ENCODE data around the gene AXIN2.
"Not testable (repeated sequence)": the region's sequence is repeated elsewhere in the genome, so short reads cannot be mapped to it uniquely, and the experiment has no call there.

AXIN2 gene

DNA sequence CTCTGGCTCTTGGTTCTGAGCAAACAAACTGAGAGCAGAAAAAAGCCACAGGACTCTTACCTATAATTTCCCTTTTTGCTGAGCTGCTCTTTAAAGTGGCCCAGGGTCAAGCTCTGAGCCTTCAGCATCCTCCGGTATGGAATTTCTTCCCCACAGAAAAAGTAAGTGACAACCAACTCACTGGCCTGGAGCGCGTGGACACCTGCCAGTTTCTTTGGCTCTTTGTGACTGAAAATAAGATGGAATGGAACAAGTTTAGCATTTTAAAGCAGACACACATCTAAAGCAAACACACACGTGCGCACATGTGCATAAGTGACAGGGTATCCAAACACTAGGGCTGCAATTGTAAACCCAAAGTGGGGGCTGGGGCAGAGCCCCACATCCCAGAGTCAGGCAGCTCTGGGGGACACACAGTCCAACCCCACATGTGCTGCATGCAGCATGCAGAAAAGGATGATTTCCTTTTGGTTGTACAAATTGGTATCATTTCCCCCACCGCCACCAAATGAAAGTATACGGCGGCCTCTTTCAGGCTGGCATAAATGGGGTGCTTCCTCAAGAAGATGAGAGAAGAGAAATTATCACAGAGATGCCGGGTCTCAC is 27.5 kb downstream of the AXIN2 start:
- DNase-seq = no peak

DNA sequence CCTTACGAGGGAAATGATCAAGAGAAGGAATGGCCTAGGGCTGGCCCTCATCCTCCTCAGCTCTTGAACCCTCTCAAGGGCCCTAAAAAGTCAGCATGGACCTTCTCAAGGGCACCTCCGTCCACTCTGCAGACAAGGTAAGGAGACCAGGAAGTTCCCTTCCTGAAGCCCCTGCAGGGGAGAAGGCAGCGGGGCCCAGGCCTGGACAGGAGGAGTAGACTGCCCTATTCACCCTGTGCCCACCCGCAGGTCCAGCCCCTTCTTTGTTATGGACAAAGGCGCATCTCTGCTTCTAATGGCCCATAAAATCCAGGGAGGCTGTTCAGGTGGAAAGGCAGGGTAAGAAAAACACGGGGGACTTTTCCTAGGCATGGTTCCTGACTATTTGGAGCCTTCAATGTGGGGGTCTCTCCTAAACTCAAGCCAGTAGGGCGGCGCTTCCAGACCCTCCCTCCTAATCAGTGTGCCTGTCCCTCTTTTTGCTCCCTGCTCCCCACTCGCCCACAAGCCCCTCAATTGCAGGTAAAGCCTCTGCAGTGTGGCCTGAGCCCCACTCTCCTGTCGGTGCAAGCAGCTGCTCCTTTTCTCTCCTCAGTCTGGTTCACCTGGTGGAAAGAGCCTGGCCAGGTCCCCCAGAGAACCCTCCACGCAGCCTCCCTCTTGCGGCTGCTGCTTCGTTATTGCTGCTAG is 28.2 kb downstream of the AXIN2 start:
- DNase-seq = no peak

DNA sequence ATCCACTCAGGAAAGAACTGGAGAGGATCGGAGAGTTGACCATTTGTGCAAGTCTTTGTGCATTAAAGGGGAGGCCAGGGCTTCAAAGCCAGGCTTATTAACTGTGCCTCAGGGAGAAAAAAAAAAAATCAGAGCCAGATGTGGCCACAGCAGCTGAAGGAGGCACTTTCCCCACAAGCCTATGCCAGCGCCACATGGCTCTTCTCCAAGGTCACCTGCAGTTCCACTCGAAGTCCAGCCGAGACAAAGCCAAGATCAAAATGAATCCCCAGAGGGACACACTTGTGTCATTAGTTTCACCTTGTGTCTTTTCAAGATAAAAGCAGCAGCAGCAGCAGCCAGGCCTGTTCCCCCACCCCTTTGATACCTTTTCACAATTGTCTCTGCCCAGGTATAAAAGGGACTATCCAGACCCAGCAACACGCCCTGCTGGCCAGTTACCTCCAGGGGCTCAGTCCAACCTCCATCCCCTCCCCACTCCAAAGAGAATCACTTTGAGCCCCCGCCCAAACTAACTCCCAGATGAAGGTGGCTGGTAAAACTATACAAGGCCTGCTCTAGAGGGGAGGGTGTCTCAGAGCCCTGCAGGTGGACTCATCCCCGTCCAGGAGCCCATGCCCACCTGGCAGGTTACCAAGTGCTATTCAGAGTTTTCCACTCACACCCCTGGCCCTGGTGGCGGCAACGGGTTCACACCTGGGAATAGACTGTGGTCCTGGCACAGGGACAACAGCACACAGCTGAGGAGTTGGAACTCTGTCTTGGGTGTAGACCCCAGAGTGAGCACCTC is 29.2 kb downstream of the AXIN2 start:
- DNase-seq = no peak

DNA sequence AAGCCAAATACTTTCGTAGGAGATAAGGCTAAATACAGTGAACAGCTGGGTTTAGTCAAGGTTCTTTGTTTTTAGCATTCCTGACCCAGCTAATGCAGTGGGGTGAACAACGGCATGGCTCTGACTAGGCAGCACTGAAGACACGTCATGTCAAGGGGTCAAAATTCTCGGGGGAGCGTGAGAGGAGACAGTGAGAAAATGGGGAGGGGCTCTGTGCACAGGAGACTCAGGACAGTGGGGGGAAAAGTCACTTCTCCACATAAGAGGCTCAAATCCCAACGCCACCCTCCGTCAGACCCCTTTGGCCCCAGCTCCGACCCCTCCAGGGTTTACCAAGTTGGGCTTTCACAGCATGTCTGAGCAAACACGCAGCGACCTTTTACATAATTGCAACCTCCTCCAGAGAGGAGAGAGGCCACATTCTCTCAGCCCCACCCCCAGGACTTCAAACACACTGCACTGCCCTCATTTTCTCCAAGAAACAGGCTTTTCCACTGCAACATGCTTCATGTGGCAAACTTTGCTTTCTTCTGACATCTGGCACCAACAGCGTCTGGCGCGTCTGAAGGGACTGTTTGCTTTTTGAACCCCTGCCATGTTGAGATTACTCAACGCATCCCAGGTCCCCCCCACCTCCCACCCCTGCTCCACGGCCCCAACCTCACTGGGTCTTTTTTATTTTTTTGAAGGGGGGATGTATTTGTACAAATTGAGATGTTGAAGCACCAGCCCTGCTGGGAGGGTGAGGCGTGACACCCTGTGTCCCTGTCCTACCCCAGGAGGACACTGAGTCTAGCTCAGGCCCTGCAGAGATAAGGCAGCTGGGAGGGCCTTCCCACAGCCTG is 30.0 kb downstream of the AXIN2 start:
- no peak for DNase-seq

DNA sequence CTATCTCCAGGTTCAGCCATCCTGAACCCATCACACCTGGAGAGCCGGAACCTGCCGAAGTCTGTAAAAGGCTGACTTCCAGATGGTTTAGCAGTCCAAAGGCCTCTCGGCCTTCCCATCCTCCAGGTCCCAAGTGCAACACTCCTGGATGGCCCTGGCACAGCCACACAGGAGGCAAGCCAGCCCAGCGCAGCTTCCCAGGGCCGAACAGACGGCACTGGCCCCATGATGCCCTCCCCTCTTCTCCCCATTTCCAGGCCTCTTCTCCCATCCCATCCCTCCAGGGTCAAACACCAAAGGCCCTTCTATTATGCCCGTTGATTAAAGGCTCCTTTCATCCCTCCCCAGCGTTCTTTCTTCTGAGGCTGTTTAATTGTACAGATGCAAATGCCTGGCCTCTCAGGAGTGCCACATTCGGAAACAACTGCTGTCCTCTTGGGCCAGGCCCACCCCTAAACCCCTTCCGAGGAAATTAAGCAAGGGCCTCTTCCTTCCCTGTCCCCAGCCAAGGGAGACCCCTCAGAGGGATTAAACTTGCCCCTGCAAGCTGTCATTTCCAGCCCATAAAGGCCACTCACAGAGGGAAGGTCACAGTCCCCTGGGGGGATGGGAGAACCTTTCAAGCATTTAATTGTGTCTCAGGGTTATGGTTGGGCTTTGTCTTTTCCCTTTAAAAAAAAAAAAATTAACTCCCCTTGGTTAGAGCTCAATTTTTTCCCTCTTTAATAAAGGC is 30.8 kb downstream of the AXIN2 start:
- DNase-seq = no peak

DNA sequence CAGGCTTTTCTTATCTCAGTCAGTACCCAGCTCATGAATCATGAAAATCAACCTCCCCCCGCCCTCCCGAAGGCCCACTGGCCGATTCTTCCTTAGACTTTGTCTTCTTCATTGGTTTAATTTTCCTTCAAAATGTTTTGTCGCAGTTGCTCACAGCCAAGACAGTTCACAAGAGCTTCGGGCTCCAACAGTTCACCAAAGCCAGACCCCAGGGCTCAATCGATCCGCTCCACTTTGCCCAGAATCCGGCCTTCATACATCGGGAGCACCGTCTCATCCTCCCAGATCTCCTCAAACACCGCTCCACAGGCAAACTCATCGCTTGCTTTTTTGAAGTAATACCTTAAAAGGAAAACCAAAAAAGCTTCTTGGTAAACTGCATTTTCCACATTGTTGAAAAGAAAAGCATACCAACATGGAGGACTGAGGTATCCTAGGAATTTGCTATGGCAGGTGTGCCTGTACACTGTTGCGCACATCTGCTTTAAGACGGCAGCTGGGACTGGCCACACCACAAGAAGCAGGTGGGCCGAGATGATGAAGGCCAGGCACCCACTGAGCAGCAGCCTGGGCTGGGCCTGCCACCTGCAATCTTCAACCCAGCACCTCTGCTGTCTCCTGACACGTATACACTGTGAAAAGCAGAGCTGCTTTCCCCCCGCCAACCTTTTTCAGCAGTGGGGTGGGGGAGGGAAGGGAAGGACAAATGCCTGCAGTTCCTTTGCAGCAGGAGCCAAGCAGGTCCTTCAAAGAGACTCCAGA is 31.5 kb downstream of the AXIN2 start:
- no peak for DNase-seq

DNA sequence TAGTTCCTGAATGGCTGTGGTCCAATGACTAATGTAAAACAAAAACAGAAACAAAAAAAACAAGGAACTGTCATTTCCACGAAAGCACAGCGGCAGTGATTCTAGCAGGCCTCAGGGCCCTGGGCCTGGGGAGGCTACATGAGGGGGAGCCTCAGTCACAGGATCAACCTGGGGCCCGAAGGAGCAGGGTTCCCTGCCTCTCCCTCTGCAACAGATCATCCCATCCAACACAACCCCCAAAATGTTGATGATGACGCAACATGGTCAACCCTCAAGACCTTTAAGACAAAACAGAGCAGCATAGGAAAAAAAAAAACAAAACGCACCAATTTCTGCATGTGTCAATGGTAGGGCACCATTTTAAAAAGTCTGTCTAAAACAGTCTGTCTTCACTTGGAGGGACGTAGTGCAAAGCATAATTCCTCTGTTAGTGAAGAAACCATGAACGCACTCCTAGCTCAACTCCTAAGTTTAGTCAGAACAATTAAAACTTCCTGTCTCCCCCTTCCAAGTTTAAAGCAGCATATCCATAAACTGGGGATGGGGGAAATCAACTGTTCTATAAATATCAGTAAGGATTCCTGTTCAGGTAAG is 32.3 kb downstream of the AXIN2 start:
- no peak for DNase-seq

DNA sequence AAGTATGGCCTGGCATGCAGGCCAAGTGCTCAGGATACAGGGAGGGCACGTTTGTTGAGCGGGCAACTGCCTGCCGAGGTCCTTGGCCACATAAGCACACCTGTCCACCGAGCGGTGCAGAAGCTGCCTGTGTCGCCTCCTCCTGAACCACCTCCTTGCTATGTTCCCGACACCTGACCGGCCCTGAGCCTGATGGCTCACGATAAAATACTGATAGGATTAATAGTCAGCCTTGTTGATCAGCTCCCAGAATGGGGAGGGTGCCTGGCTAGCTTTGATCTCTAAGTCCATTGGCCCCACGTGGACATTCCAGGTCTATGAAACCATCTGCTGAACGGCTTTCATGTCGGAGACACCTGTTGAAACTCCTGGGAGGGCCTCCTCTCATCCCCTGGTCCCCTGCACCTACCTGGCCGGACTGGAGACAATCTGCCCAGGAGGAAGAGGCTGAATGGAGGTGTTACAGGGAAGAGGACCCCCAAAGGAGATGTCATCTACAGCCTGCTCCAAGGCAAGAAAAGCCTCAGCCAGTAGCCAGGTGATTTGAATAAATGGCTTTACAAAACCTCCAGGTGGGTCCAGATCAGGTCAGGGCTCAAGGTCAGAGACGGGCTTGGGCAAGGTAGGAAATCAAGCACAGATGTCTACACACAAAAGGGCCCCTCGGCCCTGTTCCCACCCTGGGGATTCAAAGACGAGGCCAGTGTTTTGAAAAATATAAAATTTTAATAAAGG is 33.4 kb downstream of the AXIN2 start:
- no peak for DNase-seq

DNA sequence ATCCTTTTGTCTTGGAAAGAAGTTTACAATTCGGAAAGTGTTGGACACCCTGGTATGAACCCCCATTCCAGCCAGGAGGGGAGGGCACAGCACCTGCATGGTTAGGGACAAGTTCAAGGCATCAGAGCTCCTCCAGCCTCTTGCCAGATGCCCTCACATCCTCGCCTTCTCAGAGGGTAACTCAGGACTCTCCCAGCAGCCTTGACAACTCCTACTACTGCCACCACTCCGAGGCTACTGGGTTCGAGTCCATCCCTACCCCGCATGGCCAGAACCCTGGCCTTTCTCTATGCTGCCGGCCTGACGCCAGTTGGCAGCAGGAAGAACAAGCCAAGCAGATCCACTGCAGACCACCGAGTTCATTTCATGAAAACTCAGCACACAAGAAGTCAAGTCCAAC is 34.1 kb downstream of the AXIN2 start:
- no peak for DNase-seq

DNA sequence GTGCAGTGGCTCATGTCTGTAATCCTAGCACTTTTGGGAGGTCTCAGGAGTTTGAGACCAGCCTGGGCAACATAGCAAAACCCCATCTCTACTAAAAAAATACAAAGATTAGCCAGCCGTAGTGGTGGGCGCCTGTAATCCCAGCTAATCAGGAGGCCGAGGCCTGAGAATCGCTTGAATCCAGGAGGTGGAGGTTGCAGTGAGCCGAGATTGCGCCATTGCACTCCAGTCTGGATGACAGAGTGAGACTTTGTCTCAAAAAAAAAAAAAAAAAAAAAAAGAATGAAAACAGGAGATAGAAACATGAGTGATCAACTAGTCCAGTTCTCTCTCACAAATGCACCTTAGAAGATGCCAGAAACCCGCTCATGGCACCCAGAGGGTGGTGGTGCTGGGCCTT is 34.6 kb downstream of the AXIN2 start:
- DNase-seq = not testable (repeated sequence)

DNA sequence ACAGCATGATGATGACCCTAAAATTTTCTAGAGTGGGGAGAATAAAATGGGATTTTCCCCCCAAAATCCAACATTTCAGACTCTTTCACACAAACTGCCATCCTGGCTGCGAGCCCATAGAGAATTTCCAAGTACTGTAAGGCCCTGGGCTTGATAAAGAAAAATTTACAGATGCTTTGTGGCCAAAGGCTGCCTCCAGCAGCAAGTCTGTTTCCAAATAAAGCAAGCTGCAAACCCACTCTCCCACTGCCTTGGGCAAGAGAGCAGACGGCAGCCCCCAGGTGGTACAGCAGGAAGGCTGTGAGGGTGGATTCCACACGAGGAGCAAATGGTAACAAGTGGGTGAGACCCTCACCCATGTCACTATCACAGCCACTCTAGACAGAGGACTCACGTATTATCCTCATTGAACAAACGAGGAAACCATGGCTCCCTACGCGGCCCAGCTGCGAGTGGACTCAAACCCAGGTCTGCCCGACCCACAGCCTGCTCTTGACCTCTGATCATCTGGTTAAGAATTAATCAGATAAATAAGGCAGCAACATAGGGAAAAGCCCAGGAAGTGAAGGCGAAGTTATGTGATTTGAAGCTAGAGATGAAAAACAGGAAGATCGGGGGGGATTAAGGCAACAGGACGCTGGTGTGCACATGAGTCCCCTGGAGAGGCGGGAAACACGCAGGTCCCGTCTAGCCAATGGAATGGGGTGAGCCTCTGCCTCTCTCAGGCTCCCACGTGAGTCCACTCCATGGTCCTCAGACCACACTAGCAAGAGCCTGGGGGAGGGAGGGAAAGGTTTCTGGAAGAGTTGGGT is 37.4 kb downstream of the AXIN2 start:
- DNase-seq = no peak

DNA sequence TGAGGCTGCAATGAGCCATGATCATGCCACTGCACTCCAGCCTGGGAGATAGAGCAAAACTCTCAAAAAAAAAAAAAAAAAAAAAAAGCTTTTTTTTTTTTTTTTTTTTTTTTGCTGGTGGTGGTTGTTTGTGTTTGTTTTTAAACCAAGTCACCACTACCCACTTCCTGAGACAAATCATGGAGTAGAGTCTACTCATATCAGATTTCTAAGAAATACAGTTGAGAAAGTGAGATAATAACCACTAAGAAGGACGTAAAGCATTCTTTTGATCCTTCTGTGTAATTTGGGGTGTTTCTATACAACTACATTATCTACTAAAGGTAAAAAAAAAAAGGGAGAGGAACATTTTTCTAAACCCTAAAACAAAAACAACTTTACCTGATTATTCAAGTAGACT is 38.0 kb downstream of the AXIN2 start:
- no peak for DNase-seq

DNA sequence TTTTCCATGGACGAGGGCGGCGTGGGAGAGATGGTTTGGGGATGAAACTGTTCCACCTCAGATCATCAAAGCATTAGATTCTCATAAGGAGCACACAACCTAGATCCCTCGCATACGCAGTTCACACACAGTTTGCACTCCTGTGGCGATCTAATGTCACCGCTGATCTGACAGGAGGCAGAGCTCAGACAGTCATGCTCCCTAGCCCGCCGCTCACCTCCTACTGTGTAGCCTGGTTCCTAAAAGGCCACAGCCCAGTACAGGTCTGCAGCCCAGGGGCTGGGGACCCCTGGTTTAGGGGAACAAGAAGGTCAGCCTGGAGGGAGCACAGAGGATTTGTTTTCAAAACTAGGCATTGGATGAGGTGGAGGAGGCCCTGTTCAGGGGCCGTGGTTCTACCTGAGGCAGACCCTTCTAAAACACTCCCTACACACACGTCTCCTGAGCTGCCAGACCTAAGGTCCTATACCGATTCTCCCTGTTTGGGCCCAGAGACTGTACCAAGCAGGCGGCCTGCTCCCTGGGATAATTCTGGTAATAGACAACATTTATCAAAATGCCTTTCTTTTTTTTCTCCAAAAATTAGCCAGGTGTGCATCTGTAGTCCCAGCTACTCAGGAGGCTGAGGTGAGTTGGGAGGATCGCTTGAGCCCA is 38.6 kb downstream of the AXIN2 start:
- no peak for DNase-seq

DNA sequence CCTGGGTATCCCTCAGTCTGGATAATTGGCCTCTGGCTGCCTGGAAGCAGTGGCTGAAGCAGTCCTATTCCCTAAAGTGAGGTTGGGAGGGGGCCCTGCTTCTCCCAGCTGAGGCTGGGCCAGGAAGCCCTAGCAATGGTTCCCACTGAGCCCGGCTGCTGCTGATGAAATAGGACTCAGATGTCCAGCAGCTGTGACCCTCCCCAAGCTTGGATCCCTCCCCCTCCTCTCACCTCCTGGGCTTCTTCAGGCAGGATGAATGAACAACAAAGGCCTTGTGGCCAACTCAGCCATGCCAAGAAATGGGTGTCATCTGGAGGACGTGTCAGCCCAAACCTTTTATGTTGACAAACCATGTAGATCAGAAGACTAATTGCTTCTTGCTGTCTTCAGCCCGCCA is 42.0 kb downstream of the AXIN2 start:
- DNase-seq = no peak

DNA sequence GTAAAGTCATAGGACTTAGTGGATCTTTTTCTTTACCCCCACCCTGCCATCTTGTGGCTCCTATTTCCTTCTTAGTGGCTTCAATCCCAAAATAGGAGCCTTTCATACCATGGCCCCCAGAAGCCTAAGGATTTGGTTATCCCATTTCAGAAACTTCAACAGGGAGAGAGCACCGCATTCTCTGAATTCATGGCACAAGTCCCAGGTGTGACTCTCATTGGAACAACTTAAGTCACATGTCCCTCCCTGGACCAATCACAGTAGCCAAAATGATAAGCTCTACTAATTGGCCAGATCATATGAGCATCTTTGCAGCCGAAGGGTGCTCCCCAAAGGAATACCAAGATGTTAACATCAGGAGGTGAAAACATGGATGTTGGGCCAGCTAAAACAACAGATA is 43.2 kb downstream of the AXIN2 start:
- no peak for DNase-seq

DNA sequence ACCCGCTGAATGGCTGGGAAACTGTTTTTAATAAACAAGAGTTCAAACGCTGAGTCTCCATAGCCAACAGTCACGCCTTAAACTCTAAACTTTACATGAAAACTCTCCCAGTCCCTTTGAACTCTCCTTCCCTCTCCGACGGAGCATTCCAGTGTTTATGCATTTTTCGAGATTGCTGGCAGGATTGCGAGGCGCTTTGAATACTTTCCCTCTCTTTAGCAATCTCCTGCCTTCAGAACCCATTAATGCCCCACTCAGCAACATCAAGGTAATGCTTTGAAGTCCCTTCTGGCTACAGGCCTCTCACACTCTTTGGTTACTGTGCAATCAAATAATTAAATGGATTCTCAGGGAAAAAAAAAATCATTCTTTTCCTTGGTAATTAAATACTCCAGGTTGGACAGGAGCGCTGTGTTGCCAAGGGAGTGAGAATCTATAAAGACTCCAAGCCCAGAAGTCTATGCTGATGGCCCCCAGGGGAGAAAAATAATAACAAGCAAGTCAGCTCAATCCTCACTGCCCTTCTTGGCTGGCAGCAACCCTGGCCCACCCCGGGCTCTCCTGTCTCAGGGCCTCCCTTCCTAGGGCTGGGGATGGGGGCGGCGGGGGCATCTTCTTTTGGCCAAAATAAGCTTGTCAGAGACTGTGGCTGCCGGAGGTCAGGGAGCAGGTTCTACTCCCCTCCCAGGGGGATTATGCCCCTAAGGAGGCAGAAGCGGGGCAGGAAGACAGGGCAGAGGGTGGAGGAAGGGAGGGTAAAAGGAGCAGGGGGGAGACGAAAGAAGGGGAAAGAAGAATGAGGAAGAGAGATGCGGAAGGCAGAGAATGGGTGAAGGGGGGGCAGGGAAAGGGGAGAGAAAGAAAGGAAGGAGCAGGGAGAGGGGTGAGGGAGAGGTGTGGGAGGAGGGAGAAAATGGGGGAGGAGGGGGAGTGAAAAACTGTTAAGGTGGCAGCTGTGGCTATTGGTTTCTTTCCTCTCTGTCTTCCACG is 45.2 kb downstream of the AXIN2 start:
- no peak for DNase-seq

DNA sequence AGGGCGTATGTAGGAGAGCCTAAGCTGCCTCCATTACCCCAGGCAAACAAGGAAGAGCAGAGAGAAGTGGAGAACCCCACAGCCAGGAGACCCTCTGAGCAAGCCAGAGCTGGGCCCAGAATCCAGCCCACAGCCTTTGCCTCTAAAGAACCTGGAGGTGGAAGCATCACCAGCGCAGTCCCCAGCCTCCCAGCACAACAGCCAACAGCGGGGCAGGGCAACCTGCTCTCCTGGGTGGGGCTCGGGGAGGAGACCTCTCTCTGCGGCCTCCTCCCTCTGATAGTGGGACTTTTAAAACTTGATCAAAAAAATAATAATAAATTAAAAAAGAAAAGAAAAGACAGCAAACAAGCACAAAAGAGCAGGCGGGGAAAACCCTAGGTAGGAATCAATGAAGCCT is 45.9 kb downstream of the AXIN2 start:
- DNase-seq = no peak

DNA sequence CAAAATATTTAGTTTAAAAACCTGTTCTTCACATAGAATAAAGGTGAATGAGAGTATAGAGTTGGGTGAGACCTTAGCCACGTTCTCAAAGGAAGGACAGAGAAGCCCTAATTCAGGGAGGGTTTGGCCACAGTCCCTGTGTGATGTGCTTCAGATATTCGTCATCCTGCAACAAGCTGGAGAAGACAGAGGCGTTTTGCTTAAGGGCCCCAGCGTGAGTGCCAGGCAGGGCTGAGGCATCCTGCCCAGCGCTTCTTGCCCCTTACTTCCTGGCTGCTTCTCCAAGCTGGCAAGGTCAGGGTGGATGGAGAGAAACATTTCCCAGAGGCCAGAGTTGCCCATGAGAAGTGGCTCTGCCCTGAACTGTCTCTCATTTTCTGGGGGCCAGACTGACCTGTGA is 46.9 kb downstream of the AXIN2 start:
- no peak for DNase-seq
